ENCODE results near the gene NYAP2.

Gene NYAP2

DNA sequence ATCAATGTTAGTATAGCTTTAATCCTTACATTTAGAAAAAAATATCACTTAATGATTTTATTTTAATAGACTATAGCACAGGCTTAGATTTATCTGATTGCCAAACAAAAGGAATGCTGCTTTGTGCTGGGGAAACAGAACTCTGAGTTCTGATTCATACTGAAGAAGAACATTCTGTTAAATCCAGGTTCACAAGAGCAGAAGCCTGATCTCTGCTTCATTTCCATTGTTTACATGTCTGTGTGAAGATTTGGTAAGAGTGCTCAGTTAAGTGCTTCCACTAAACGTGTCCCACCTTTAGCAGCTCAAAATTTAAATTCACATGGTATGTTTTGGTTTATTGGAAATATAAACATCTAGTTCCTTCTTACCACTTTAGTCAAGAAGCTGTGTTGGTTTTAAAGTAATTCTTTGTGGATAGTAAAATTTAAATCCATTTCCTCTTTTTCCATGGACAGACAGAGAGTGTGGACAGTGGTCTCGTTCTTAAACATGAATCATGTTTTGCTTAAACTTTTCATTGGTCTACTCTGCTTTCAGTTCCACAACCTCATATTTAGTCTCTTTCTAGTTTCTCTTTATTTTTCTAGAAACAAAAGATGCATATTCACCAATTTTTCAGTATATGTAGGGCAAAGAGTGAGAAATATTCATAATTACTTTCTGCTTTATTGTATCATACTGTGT is 59.1 kb downstream of the NYAP2 start:
- no CpG with 5 or more reads among the region's 2 CpGs for WGBS, 2 donors (ENCODE audit: extremely low coverage in 2 of 2, insufficient read length in 2 of 2, insufficient replicate concordance in 1 of 2)
- H3K14ac ChIP-seq (ENCODE audit: low read length), result no peak overlapping the region
- no peak for DNase-seq (ENCODE audit: low spot score)

DNA sequence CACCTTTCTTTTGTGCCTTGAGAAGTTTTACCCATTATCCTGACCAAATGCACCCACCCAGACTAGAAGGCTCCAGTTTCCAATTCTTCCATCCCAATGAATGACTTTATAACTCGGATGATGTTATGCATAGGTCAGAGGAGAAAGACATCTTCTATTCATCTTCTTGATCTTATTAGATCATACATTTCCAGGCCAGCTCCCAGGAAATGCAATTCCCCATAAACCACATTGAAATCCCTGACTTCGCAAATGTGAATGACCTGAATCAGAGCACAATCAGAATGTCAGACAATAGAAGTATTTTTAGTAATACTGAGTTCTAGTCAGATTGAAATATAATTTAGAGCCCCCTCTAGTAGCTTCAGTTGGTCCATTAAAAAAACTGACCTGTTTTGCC is 62.9 kb downstream of the NYAP2 start:
- no peak overlapping the region for H2AK5ac ChIP-seq (ENCODE audit: low read depth, low read length)
- H4K91ac ChIP-seq (ENCODE audit: low read depth, low read length, poor library complexity), result no peak overlapping the region
- no peak for DNase-seq (ENCODE audit: low spot score)
- H3K14ac ChIP-seq (ENCODE audit: low read length), result no peak overlapping the region
- H3K27me3 ChIP-seq (ENCODE audit: control insufficient read depth in 3 of 3, insufficient read depth in 3 of 3, low read depth in 1 of 3, low read length in 3 of 3), result no peaks in the 10 kb centered on the region
- no peak overlapping the region for H3K4me2 ChIP-seq (ENCODE audit: insufficient read depth, low read length, poor library complexity, severe bottlenecking)
- no peak overlapping the region for H3K27ac ChIP-seq (replicated peaks; ENCODE audit: low read length)
- peaks cover 0 to 2% of the 10 kb centered on the region in 2 donors for H3K4me1 ChIP-seq (ENCODE audit: control insufficient read depth in 2 of 2, insufficient read depth in 1 of 2, low read depth in 1 of 2, low read length in 2 of 2)
- H3K36me3 ChIP-seq (replicated peaks in 1 of 2; ENCODE audit: control insufficient read depth in 2 of 2, insufficient read depth in 2 of 2, low read length in 2 of 2), result no peaks in the 10 kb centered on the region
- no peaks in the 10 kb centered on the region for H3K9me3 ChIP-seq (replicated peaks in 1 of 2; ENCODE audit: control insufficient read depth in 2 of 2, insufficient read depth in 1 of 2, low read depth in 1 of 2, low read length in 2 of 2)
- WGBS, 2 donors (ENCODE audit: extremely low coverage in 2 of 2, insufficient read length in 2 of 2, insufficient replicate concordance in 1 of 2), result no CpG with 5 or more reads among the region's 2 CpGs
- no peaks in the 10 kb centered on the region for H3K79me1 ChIP-seq (ENCODE audit: low read depth, low read length)
- H3K9ac ChIP-seq (ENCODE audit: low read depth, low read length, poor library complexity), result no peak overlapping the region
- H2BK5ac ChIP-seq (ENCODE audit: low read length), result no peak overlapping the region
- no peak overlapping the region for H3K23ac ChIP-seq (ENCODE audit: low read depth, low read length, poor library complexity)
- no peak overlapping the region for H3K4ac ChIP-seq (ENCODE audit: low read length)
- no peak overlapping the region for H2BK120ac ChIP-seq (ENCODE audit: low read depth, low read length)
- no peak overlapping the region for H2AFZ ChIP-seq (ENCODE audit: low read length)
- no peak overlapping the region for H2BK15ac ChIP-seq (ENCODE audit: low read length)
- H3K18ac ChIP-seq (ENCODE audit: low read length), result no peak overlapping the region
- no peak overlapping the region for H2BK12ac ChIP-seq (ENCODE audit: low read length)
- H4K8ac ChIP-seq (ENCODE audit: low read depth, low read length), result no peak overlapping the region
- H3K4me3 ChIP-seq (ENCODE audit: low read length in 2 of 2), result no peak overlapping the region

More for the DNA sequence above, 59.1 kb downstream of the NYAP2 start:
- H2BK15ac ChIP-seq (ENCODE audit: low read length), result no peak overlapping the region
- H2BK120ac ChIP-seq (ENCODE audit: low read depth, low read length), result no peak overlapping the region
- no peak overlapping the region for H2AK5ac ChIP-seq (ENCODE audit: low read depth, low read length)
- no peak overlapping the region for H3K23ac ChIP-seq (ENCODE audit: low read depth, low read length, poor library complexity)
- H3K9ac ChIP-seq (ENCODE audit: low read depth, low read length, poor library complexity), result no peak overlapping the region
- H2BK5ac ChIP-seq (ENCODE audit: low read length), result no peak overlapping the region
- no peaks in the 10 kb centered on the region for H3K79me1 ChIP-seq (ENCODE audit: low read depth, low read length)
- no peaks in the 10 kb centered on the region for H3K9me3 ChIP-seq (replicated peaks in 1 of 2; ENCODE audit: control insufficient read depth in 2 of 2, insufficient read depth in 1 of 2, low read depth in 1 of 2, low read length in 2 of 2)
- no peak overlapping the region for H2BK12ac ChIP-seq (ENCODE audit: low read length)
- H3K27ac ChIP-seq (replicated peaks; ENCODE audit: low read length), result no peak overlapping the region
- no peak overlapping the region for H4K8ac ChIP-seq (ENCODE audit: low read depth, low read length)
- H3K4me2 ChIP-seq (ENCODE audit: insufficient read depth, low read length, poor library complexity, severe bottlenecking), result no peak overlapping the region
- H3K4ac ChIP-seq (ENCODE audit: low read length), result no peak overlapping the region
- no peak overlapping the region for H2AFZ ChIP-seq (ENCODE audit: low read length)
- H4K91ac ChIP-seq (ENCODE audit: low read depth, low read length, poor library complexity), result no peak overlapping the region
- H3K18ac ChIP-seq (ENCODE audit: low read length), result no peak overlapping the region
- H3K4me3 ChIP-seq (ENCODE audit: low read length in 2 of 2), result no peak overlapping the region
- no peaks in the 10 kb centered on the region for H3K4me1 ChIP-seq (ENCODE audit: control insufficient read depth in 2 of 2, insufficient read depth in 1 of 2, low read depth in 1 of 2, low read length in 2 of 2)
- H3K27me3 ChIP-seq (ENCODE audit: control insufficient read depth in 3 of 3, insufficient read depth in 3 of 3, low read depth in 1 of 3, low read length in 3 of 3), result no peaks in the 10 kb centered on the region
- H3K36me3 ChIP-seq (replicated peaks in 1 of 2; ENCODE audit: control insufficient read depth in 2 of 2, insufficient read depth in 2 of 2, low read length in 2 of 2), result no peaks in the 10 kb centered on the region

DNA sequence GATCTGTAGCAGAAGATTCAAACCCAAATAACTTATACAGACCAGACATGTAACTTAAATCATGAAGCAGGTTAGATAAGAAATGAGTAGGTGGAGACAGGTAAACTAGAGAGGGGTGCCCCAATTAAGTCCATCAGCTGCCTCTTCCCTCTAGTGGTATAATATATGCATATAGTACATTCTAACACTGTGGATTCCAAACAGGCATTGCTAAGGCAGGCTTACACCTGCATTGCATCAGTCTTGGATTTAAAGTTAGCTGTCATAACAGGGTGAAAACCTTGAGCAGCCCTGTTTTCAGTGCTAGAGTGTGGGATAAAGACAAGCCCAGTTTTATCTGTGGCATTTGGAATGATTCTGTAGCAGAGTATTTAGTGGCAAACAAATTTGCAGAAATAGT is 63.4 kb downstream of the NYAP2 start:
- Histone ChIP-seq H2AFZ (ENCODE audit: low read length) (no peak overlapping the region), H4K8ac (ENCODE audit: low read depth, low read length) (no peak overlapping the region), H3K9ac (ENCODE audit: low read depth, low read length, poor library complexity) (no peak overlapping the region), H2BK120ac (ENCODE audit: low read depth, low read length) (no peak overlapping the region), H3K23ac (ENCODE audit: low read depth, low read length, poor library complexity) (no peak overlapping the region), H3K4me3 (ENCODE audit: low read length in 2 of 2) (no peak overlapping the region), H2BK5ac (ENCODE audit: low read length) (no peak overlapping the region), H3K27ac (replicated peaks; ENCODE audit: low read length) (no peak overlapping the region), H2AK5ac (ENCODE audit: low read depth, low read length) (no peak overlapping the region), H3K9me3 (replicated peaks in 1 of 2; ENCODE audit: control insufficient read depth in 2 of 2, insufficient read depth in 1 of 2, low read depth in 1 of 2, low read length in 2 of 2) (no peaks in the 10 kb centered on the region), H3K36me3 (replicated peaks in 1 of 2; ENCODE audit: control insufficient read depth in 2 of 2, insufficient read depth in 2 of 2, low read length in 2 of 2) (no peaks in the 10 kb centered on the region), H3K4ac (ENCODE audit: low read length) (no peak overlapping the region), H3K14ac (ENCODE audit: low read length) (no peak overlapping the region), H2BK12ac (ENCODE audit: low read length) (no peak overlapping the region), H3K4me1 (ENCODE audit: control insufficient read depth in 2 of 2, insufficient read depth in 1 of 2, low read depth in 1 of 2, low read length in 2 of 2) (peaks cover 0 to 2% of the 10 kb centered on the region in 2 donors), H2BK15ac (ENCODE audit: low read length) (no peak overlapping the region), H3K79me1 (ENCODE audit: low read depth, low read length) (no peaks in the 10 kb centered on the region), H3K18ac (ENCODE audit: low read length) (no peak overlapping the region), H4K91ac (ENCODE audit: low read depth, low read length, poor library complexity) (no peak overlapping the region), H3K27me3 (ENCODE audit: control insufficient read depth in 3 of 3, insufficient read depth in 3 of 3, low read depth in 1 of 3, low read length in 3 of 3) (no peaks in the 10 kb centered on the region), H3K4me2 (ENCODE audit: insufficient read depth, low read length, poor library complexity, severe bottlenecking) (no peak overlapping the region)
- no peak for DNase-seq (ENCODE audit: low spot score)

DNA sequence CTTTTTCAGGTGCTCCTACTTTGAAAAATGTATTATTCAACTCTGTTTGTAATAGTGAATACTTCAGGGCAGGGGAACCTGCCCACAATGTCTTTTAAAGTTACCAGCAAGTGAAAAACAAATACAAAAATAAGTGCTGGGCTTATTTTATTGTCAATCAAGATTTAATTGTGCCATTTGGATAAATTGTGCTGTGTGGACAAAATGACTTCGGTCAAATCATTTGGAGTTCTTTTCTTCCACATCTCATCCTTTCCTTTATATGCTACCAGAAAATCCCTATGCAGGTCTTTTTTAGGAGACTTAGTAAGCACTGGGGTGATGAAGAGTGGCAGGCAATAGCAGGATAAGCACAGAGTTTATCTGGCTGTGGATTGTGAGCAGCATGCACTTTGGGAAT is 63.9 kb downstream of the NYAP2 start:
- Histone ChIP-seq H2BK12ac (ENCODE audit: low read length) (no peak overlapping the region), H3K9ac (ENCODE audit: low read depth, low read length, poor library complexity) (no peak overlapping the region), H3K36me3 (replicated peaks in 1 of 2; ENCODE audit: control insufficient read depth in 2 of 2, insufficient read depth in 2 of 2, low read length in 2 of 2) (no peaks in the 10 kb centered on the region), H3K4me3 (ENCODE audit: low read length in 2 of 2) (no peak overlapping the region), H3K14ac (ENCODE audit: low read length) (no peak overlapping the region), H2BK15ac (ENCODE audit: low read length) (no peak overlapping the region), H4K91ac (ENCODE audit: low read depth, low read length, poor library complexity) (no peak overlapping the region), H3K9me3 (replicated peaks in 1 of 2; ENCODE audit: control insufficient read depth in 2 of 2, insufficient read depth in 1 of 2, low read depth in 1 of 2, low read length in 2 of 2) (no peaks in the 10 kb centered on the region), H2BK5ac (ENCODE audit: low read length) (no peak overlapping the region), H3K18ac (ENCODE audit: low read length) (no peak overlapping the region), H2AFZ (ENCODE audit: low read length) (no peak overlapping the region), H3K79me1 (ENCODE audit: low read depth, low read length) (no peaks in the 10 kb centered on the region), H4K8ac (ENCODE audit: low read depth, low read length) (no peak overlapping the region), H3K27ac (replicated peaks; ENCODE audit: low read length) (no peak overlapping the region), H3K27me3 (ENCODE audit: control insufficient read depth in 3 of 3, insufficient read depth in 3 of 3, low read depth in 1 of 3, low read length in 3 of 3) (no peaks in the 10 kb centered on the region), H3K4me2 (ENCODE audit: insufficient read depth, low read length, poor library complexity, severe bottlenecking) (no peak overlapping the region), H2AK5ac (ENCODE audit: low read depth, low read length) (no peak overlapping the region), H2BK120ac (ENCODE audit: low read depth, low read length) (no peak overlapping the region), H3K4ac (ENCODE audit: low read length) (no peak overlapping the region), H3K23ac (ENCODE audit: low read depth, low read length, poor library complexity) (no peak overlapping the region), H3K4me1 (ENCODE audit: control insufficient read depth in 2 of 2, insufficient read depth in 1 of 2, low read depth in 1 of 2, low read length in 2 of 2) (peaks cover 0 to 2% of the 10 kb centered on the region in 2 donors)
- no peak for DNase-seq (ENCODE audit: low spot score)
- WGBS, 2 donors (ENCODE audit: extremely low coverage in 2 of 2, insufficient read length in 2 of 2, insufficient replicate concordance in 1 of 2), result no CpG with 5 or more reads among the region's 1 CpG
